ENCODE measurements around the gene EOLA2.

- TF ChIP-seq NFYB (CRISPR knock-in tag; conservative IDR thresholded peaks at IDR 0.05; ENCODE audit: low read depth) (no peak), CTCF (IDR thresholded peaks at IDR 0.05) (no peak), ATF3 (CRISPR knock-in tag; conservative IDR thresholded peaks at IDR 0.05) (no peak), ZNF416 (CRISPR knock-in tag; IDR thresholded peaks at IDR 0.05) (no peak), CDX4 (CRISPR knock-in tag; IDR thresholded peaks at IDR 0.05; ENCODE audit: borderline replicate concordance) (no peak), PRDM15 (CRISPR knock-in tag; IDR thresholded peaks at IDR 0.05) (no peak), E2F1 (CRISPR knock-in tag; IDR thresholded peaks at IDR 0.05) (no peak), ZNF396 (CRISPR knock-in tag; IDR thresholded peaks at IDR 0.05; ENCODE audit: borderline replicate concordance) (no peak)
These were observed 28.7 kb downstream of the EOLA2 start for GRCh38 chrX:149909324-149910177.

Data from WTC11 (cell line).